Measurements from ENCODE around the gene COX6B2.
A peak's percentile ranks its signal among the peaks of the same experiment; 100 is the strongest.

COX6B2 gene

GRCh38 chr19:55311797-55312196 is 42.7 kb downstream of the COX6B2 start:
- no peak for DNase-seq

GRCh38 chr19:55311397-55311796 is 43.1 kb downstream of the COX6B2 start:
- no peak for DNase-seq

- no peak for DNase-seq
These were observed 44.0 kb downstream of the COX6B2 start for GRCh38 chr19:55310498-55310897.

- DNase-seq: no peak
These were observed 45.1 kb downstream of the COX6B2 start for GRCh38 chr19:55309448-55309847.

GRCh38 chr19:55308281-55308680 is 46.2 kb downstream of the COX6B2 start:
- DNase-seq: no peak

- no peak for DNase-seq
These were observed 47.8 kb downstream of the COX6B2 start for GRCh38 chr19:55306712-55307111.

GRCh38 chr19:55305983-55306562 is 48.4 kb downstream of the COX6B2 start:
- no peak for DNase-seq

GRCh38 chr19:55305491-55305890 is 49.0 kb downstream of the COX6B2 start:
- peak; percentile 45 for DNase-seq

GRCh38 chr19:55304980-55305379 is 49.5 kb downstream of the COX6B2 start:
- DNase-seq: no peak

- peak; percentile 43 for DNase-seq
These were observed 50.1 kb downstream of the COX6B2 start for GRCh38 chr19:55304279-55304978.

GRCh38 chr19:55303477-55303876 is 51.0 kb downstream of the COX6B2 start:
- DNase-seq: no peak

GRCh38 chr19:55302318-55302703 is 52.2 kb downstream of the COX6B2 start:
- DNase-seq: no peak

GRCh38 chr19:55301459-55302317 is 52.8 kb downstream of the COX6B2 start:
- DNase-seq: peak; percentile 92

- DNase-seq: no peak
These were observed 53.5 kb downstream of the COX6B2 start for GRCh38 chr19:55300886-55301458.

GRCh38 chr19:55299991-55300390 is 54.5 kb downstream of the COX6B2 start:
- DNase-seq: no peak

Measured in stimulated activated CD4-positive, alpha-beta T cell treated with anti-CD3 and anti-CD28 coated beads, Interleukin-1b, Interleukin-23, amount 100 ng/mL, for 48 hours (primary cell).